Body of pancreas (tissue), 4 donors: Measurements from ENCODE around the gene TSTD2. TPM values are rescaled to one million over a fixed set of nuclear protein-coding genes. Genes with fewer than 3 reads are reported as not detected.
A peak's percentile ranks its signal among the peaks of the same experiment; 100 is the strongest.

Source experiments
- ATAC-seq: fragments of 150-250 bp; one replicate; pipeline ENCODE4 v1.9.1; 2016
- DNase-seq, 4 donors: peaks; one replicate each; pipeline ENCODE4 v3.0.0-alpha.2; 2019
- H3K27ac ChIP-seq, 4 donors: fragments of 200-600 bp; sonication (generic); 1 replicate in 3 of 4; 2 replicates in 1 of 4; pipeline versions ENCODE4 v1.5.1 to v1.6.1; 2016 to 2019; ENCODE audit warnings: mild to moderate bottlenecking in 1 of 4, mixed read lengths in 1 of 4, moderate library complexity in 1 of 4
- H3K27me3 ChIP-seq, 2 donors: fragments of 200-600 bp; sonication (generic); one replicate each; pipeline ENCODE4 v1.6.0; 2016; ENCODE audit warnings: mild to moderate bottlenecking in 1 of 2
- H3K36me3 ChIP-seq, 2 donors: fragments of 200-600 bp; sonication (generic); replicated peaks in 1 of 2; 2 replicates each; pipeline ENCODE4 v1.5.1; 2016; ENCODE audit warnings: low read depth in 2 of 2; ENCODE audit not compliant: insufficient read depth in 1 of 2
- H3K4me1 ChIP-seq: fragments of 200-600 bp; sonication (generic); one replicate; pipeline ENCODE4 v1.6.0; 2016
- H3K4me3 ChIP-seq, 2 donors: fragments of 200-600 bp; sonication (generic); 1 replicate in 1 of 2; 2 replicates in 1 of 2; pipeline ENCODE4 v1.5.1; 2016 to 2019
- H3K9me3 ChIP-seq, 3 donors: fragments of 200-600 bp; sonication (generic); 1 replicate in 2 of 3; 2 replicates in 1 of 3; pipeline ENCODE4 v1.5.1; 2016
- POLR2A ChIP-seq, 3 donors: fragments of 450-650 bp; IDR thresholded peaks; one replicate each; pipeline ENCODE4 v1.6.1; 2016; ENCODE audit warnings: antibody characterized with exemption in 3 of 3, mild to moderate bottlenecking in 2 of 3
- WGBS, 2 donors: methylation state at CpG; one replicate each; pipeline ENCODE4 v1.1.5; 2017; 5-methylcytosine and 5-hydroxymethylcytosine counted together
- intact Hi-C: fragments of 100-400 bp; cut with DNase I; formaldehyde crosslinking; loops from one replicate; pipeline ENCODE4 v1.15.1; 2023
- total RNA-seq, 2 donors: library from RNA; depleted of rRNA; stranded (reverse); fragments of >200 nt; gene quantifications; one replicate each; pipeline ENCODE4 v1.1.0, GENCODE V29; 2016
- TF ChIP-seq, protein P1 (sequence below), 7 experiments: fragments of 450-650 bp in 4 of 7; fragments of 200-600 bp in 3 of 7; sonication (generic) in 3 of 7; IDR thresholded peaks; one replicate each; pipeline ENCODE4 v1.5.1; 2016 to 2019; ENCODE audit warnings: antibody characterized with exemption in 7 of 7

TSTD2 gene
- total RNA-seq, 2 donors from 2014 or later: 10.9 to 16.6 TPM

- TF ChIP-seq, protein P1, sequence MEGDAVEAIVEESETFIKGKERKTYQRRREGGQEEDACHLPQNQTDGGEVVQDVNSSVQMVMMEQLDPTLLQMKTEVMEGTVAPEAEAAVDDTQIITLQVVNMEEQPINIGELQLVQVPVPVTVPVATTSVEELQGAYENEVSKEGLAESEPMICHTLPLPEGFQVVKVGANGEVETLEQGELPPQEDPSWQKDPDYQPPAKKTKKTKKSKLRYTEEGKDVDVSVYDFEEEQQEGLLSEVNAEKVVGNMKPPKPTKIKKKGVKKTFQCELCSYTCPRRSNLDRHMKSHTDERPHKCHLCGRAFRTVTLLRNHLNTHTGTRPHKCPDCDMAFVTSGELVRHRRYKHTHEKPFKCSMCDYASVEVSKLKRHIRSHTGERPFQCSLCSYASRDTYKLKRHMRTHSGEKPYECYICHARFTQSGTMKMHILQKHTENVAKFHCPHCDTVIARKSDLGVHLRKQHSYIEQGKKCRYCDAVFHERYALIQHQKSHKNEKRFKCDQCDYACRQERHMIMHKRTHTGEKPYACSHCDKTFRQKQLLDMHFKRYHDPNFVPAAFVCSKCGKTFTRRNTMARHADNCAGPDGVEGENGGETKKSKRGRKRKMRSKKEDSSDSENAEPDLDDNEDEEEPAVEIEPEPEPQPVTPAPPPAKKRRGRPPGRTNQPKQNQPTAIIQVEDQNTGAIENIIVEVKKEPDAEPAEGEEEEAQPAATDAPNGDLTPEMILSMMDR (IDR thresholded peaks at IDR 0.05): no peak
- TF ChIP-seq POLR2A (IDR thresholded peaks at IDR 0.05): no peak
- Histone ChIP-seq H3K36me3 (no peaks in the 10 kb centered on the region), H3K4me1 (peaks cover 5% of the 10 kb centered on the region), H3K9me3 (no peaks in the 10 kb centered on the region), H3K4me3 (no peak overlapping the region), H3K27ac (no peak overlapping the region), H3K27me3 (no peaks in the 10 kb centered on the region)
- WGBS, 2 donors: 64 to 79% methylated on average over 1 of the region's 1 CpG
- DNase-seq (no peak), ATAC-seq (no peak)
- intact Hi-C loops: loop anchor here (5.0 kb wide), 1 partner anchor 151 kb away; no protein-coding TSS in a partner anchor
Observed at GRCh38 chr9:97617939-97618416, 15.2 kb downstream of the TSTD2 start.

- H3K4me1 ChIP-seq: peaks cover 5% of the 10 kb centered on the region
- no peaks in the 10 kb centered on the region for H3K27me3 ChIP-seq
- no peak overlapping the region for H3K4me3 ChIP-seq
- no peak overlapping the region for H3K27ac ChIP-seq
- intact Hi-C loops: loop anchor here (5.0 kb wide), 1 partner anchor 148 kb away; no protein-coding TSS in a partner anchor
- TF ChIP-seq, protein P1 (IDR thresholded peaks at IDR 0.05): peak; percentile 50 to 89 (median 85)
- no peak for TF ChIP-seq POLR2A (IDR thresholded peaks at IDR 0.05)
- ATAC-seq (peak; percentile 82), DNase-seq (peak; percentile 71 to 78 (median 76))
- no peaks in the 10 kb centered on the region for H3K9me3 ChIP-seq
- no peaks in the 10 kb centered on the region for H3K36me3 ChIP-seq
Observed at GRCh38 chr9:97615439-97616072, 17.6 kb downstream of the TSTD2 start.

GRCh38 chr9:97604901-97605645 is 28.1 kb downstream of the TSTD2 start:
- Histone ChIP-seq H3K9me3 (no peaks in the 10 kb centered on the region), H3K36me3 (peaks cover 0 to 52% of the 10 kb centered on the region in 2 donors), H3K27ac (no peak overlapping the region), H3K4me1 (no peaks in the 10 kb centered on the region), H3K4me3 (no peak overlapping the region), H3K27me3 (no peaks in the 10 kb centered on the region)
- TF ChIP-seq, protein P1 (IDR thresholded peaks at IDR 0.05): no peak
- TF ChIP-seq POLR2A (IDR thresholded peaks at IDR 0.05): no peak
- 91 to 93% methylated on average over 17 of the region's 17 CpGs for WGBS, 2 donors
- ATAC-seq (no peak), DNase-seq (no peak)
- intact Hi-C loops: no loop called here

GRCh38 chr9:97602430-97602829 is 30.7 kb downstream of the TSTD2 start:
- Histone ChIP-seq H3K27ac (no peak overlapping the region), H3K4me3 (no peak overlapping the region), H3K27me3 (no peaks in the 10 kb centered on the region), H3K4me1 (peaks cover 4% of the 10 kb centered on the region), H3K9me3 (no peaks in the 10 kb centered on the region), H3K36me3 (peaks cover 0 to 48% of the 10 kb centered on the region in 2 donors)
- 76 to 83% methylated on average over 10 of the region's 10 CpGs for WGBS, 2 donors
- intact Hi-C loops: no loop called here
- TF ChIP-seq, protein P1 (IDR thresholded peaks at IDR 0.05): no peak
- TF ChIP-seq POLR2A (IDR thresholded peaks at IDR 0.05): no peak
- DNase-seq (no peak), ATAC-seq (no peak)
